Lung (tissue), 12 donors: ENCODE data around the gene LDHA. TPM values are rescaled to one million over a fixed set of nuclear protein-coding genes. Genes with fewer than 3 reads are reported as not detected.
"Not testable (repeated sequence)": the region's sequence is repeated elsewhere in the genome, so short reads cannot be mapped to it uniquely, and the experiment has no call there.

ENCODE experiments used
- ATAC-seq: fragments of 200-7000 bp; cut with Tn5 transposase; one replicate; pipeline ENCODE4 v1.9.1; 2020; ENCODE audit warnings: moderate number of reproducible peaks; ENCODE audit not compliant: insufficient read depth, low FRiP score
- DNase-seq, 3 donors: peaks; one replicate each; pipeline ENCODE4 v3.0.0-alpha.2; 2013 to 2017
- H3K27ac ChIP-seq, 2 donors: one replicate each; pipeline ENCODE4 v1.5.1; 2013; ENCODE audit warnings: mild to moderate bottlenecking in 2 of 2, moderate library complexity in 2 of 2, control low read depth in 1 of 2, inconsistent platforms in 1 of 2, low read depth in 1 of 2, low read length in 1 of 2
- H3K27me3 ChIP-seq, 3 donors: one replicate each; pipeline ENCODE4 v1.5.1; 2013; ENCODE audit warnings: low read length in 2 of 3; ENCODE audit not compliant: control insufficient read depth in 3 of 3, insufficient read depth in 3 of 3
- H3K36me3 ChIP-seq, 4 donors: one replicate each; pipeline ENCODE4 v1.5.1; 2013; ENCODE audit warnings: low read length in 4 of 4, mild to moderate bottlenecking in 1 of 4, moderate library complexity in 1 of 4; ENCODE audit not compliant: control insufficient read depth in 4 of 4, insufficient read depth in 4 of 4
- H3K4me1 ChIP-seq, 5 donors: one replicate each; pipeline ENCODE4 v1.5.1; 2013; ENCODE audit warnings: low read length in 5 of 5, mild to moderate bottlenecking in 2 of 5, moderate library complexity in 1 of 5; ENCODE audit not compliant: control insufficient read depth in 5 of 5, insufficient read depth in 5 of 5
- H3K4me3 ChIP-seq: one replicate; pipeline ENCODE4 v1.5.1; 2013; ENCODE audit warnings: mild to moderate bottlenecking, control low read depth, moderate library complexity
- H3K9ac ChIP-seq, 2 donors: one replicate each; pipeline ENCODE4 v1.5.1; 2013; ENCODE audit warnings: low read length in 2 of 2, control low read depth in 1 of 2; ENCODE audit not compliant: insufficient read depth in 1 of 2
- H3K9me3 ChIP-seq, 4 donors: one replicate each; pipeline ENCODE4 v1.5.1; 2013; ENCODE audit warnings: low read length in 3 of 4, mild to moderate bottlenecking in 1 of 4, moderate library complexity in 1 of 4; ENCODE audit not compliant: control insufficient read depth in 4 of 4, insufficient read depth in 3 of 4
- WGBS, 2 donors: extraction: QIAGEN DNeasy Blood & Tissue Kit; methylation state at CpG; one replicate each; pipeline ENCODE4 v1.1.7; 2013; 5-methylcytosine and 5-hydroxymethylcytosine counted together
- polyA plus RNA-seq, 2 donors: library from polyadenylated mRNA; stranded (reverse); fragments of 200-250 nt; gene quantifications; one replicate each; pipeline ENCODE4 v1.2.1, GENCODE V29; 2013
- total RNA-seq, 2 donors: library from RNA; depleted of rRNA in 1 of 2; stranded (reverse); fragments of >200 nt in 1 of 2; gene quantifications; one replicate each; pipeline ENCODE4 v1.2.1, GENCODE V29; 2014 to 2021
- TF ChIP-seq, protein P1 (sequence below): IDR thresholded peaks from 2 replicates; pipeline ENCODE4 v1.5.1; 2012; ENCODE audit warnings: mild to moderate bottlenecking; ENCODE audit errors: control extremely low read depth, extremely low read depth
- donor health status: control.
- donor health status: control.
- donor health status: Bipolar disorder and iron deficiency.
- donor health status: healthy.
- donor health status: DM: yes; HTN: yes; CAD: no.

Gene LDHA
- total and polyA plus RNA-seq, 4 donors: 238 to 596 (median 330) TPM

GRCh38 chr11:18404062-18404461, 9.7 kb downstream of the LDHA start:
- TF ChIP-seq, protein P1, sequence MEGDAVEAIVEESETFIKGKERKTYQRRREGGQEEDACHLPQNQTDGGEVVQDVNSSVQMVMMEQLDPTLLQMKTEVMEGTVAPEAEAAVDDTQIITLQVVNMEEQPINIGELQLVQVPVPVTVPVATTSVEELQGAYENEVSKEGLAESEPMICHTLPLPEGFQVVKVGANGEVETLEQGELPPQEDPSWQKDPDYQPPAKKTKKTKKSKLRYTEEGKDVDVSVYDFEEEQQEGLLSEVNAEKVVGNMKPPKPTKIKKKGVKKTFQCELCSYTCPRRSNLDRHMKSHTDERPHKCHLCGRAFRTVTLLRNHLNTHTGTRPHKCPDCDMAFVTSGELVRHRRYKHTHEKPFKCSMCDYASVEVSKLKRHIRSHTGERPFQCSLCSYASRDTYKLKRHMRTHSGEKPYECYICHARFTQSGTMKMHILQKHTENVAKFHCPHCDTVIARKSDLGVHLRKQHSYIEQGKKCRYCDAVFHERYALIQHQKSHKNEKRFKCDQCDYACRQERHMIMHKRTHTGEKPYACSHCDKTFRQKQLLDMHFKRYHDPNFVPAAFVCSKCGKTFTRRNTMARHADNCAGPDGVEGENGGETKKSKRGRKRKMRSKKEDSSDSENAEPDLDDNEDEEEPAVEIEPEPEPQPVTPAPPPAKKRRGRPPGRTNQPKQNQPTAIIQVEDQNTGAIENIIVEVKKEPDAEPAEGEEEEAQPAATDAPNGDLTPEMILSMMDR: no peak
- Histone ChIP-seq H3K9ac (no peak overlapping the region), H3K27me3 (no peaks in the 10 kb centered on the region), H3K9me3 (no peaks in the 10 kb centered on the region), H3K4me3 (no peak overlapping the region), H3K36me3 (peaks cover 38 to 60% (median 45%) of the 10 kb centered on the region in 4 donors), H3K4me1 (peaks cover 0 to under 1% (median 0%) of the 10 kb centered on the region in 5 donors), H3K27ac (no peak overlapping the region)
- 97 to 98% methylated on average over 4 of the region's 4 CpGs for WGBS, 2 donors
- no peak for DNase-seq
- ATAC-seq: no peak

DNA sequence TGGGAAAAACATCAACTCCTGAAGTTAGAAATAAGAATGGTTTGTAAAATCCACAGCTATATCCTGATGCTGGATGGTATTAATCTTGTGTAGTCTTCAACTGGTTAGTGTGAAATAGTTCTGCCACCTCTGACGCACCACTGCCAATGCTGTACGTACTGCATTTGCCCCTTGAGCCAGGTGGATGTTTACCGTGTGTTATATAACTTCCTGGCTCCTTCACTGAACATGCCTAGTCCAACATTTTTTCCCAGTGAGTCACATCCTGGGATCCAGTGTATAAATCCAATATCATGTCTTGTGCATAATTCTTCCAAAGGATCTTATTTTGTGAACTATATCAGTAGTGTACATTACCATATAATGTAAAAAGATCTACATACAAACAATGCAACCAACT, 13.0 kb downstream of the LDHA start:
- not testable (repeated sequence) for H3K9me3 ChIP-seq, H3K9ac ChIP-seq, H3K4me1 ChIP-seq, H3K27ac ChIP-seq, ATAC-seq, H3K27me3 ChIP-seq, DNase-seq, H3K4me3 ChIP-seq
- 57 to 73% methylated on average over 3 of the region's 3 CpGs for WGBS, 2 donors
- H3K36me3 ChIP-seq: peaks cover 24 to 35% (median 28%) of the 10 kb centered on the region in 4 donors

GRCh38 chr11:18408558-18409291, 14.4 kb downstream of the LDHA start:
- H3K27ac ChIP-seq: no peak overlapping the region
- H3K27me3 ChIP-seq: no peaks in the 10 kb centered on the region
- no peak for DNase-seq
- no peak overlapping the region for H3K9ac ChIP-seq
- 95 to 97% methylated on average over 9 of the region's 9 CpGs for WGBS, 2 donors
- TF ChIP-seq, protein P1: no peak
- H3K9me3 ChIP-seq: no peaks in the 10 kb centered on the region
- no peak overlapping the region for H3K4me3 ChIP-seq
- peaks cover 0 to 4% (median 0%) of the 10 kb centered on the region in 5 donors for H3K4me1 ChIP-seq
- ATAC-seq: no peak
- peaks cover 20 to 30% (median 22%) of the 10 kb centered on the region in 4 donors for H3K36me3 ChIP-seq

- no peak for DNase-seq
- WGBS, 2 donors: 78 to 83% methylated on average over 3 of the region's 3 CpGs
- ATAC-seq: no peak
- Histone ChIP-seq H3K9ac (no peak overlapping the region), H3K9me3 (no peaks in the 10 kb centered on the region), H3K4me3 (no peak overlapping the region), H3K36me3 (no peaks in the 10 kb centered on the region), H3K27ac (no peak overlapping the region), H3K4me1 (peaks cover 0 to 4% (median 0%) of the 10 kb centered on the region in 5 donors), H3K27me3 (no peaks in the 10 kb centered on the region)
- TF ChIP-seq, protein P1: no peak
Observed at GRCh38 chr11:18416459-18416858, 22.1 kb downstream of the LDHA start.
